Effector memory CD4-positive, alpha-beta T cell (primary cell): Measurements from ENCODE around the gene CRYGN.

Experiments
- DNase-seq, 3 donors: peaks; one replicate each; pipeline ENCODE4 v3.0.0-alpha.2; 2020
- H3K27ac ChIP-seq: 2 replicates; pipeline ENCODE4 v1.7.0; 2013; ENCODE audit warnings: mild to moderate bottlenecking, low read length, moderate library complexity; ENCODE audit not compliant: insufficient read depth, poor library complexity, severe bottlenecking
- H3K27me3 ChIP-seq: replicated peaks from 2 replicates; pipeline ENCODE4 v1.7.0; 2013; ENCODE audit warnings: mild to moderate bottlenecking, low read length; ENCODE audit not compliant: insufficient read depth, control insufficient read depth, poor library complexity, severe bottlenecking
- H3K36me3 ChIP-seq: 2 replicates; pipeline ENCODE4 v1.7.0; 2013; ENCODE audit warnings: mild to moderate bottlenecking, low read length, moderate library complexity; ENCODE audit not compliant: control insufficient read depth, insufficient read depth
- H3K4me1 ChIP-seq: 2 replicates; pipeline ENCODE4 v1.7.0; 2013; ENCODE audit warnings: low read length, mild to moderate bottlenecking; ENCODE audit not compliant: control insufficient read depth, insufficient read depth, poor library complexity, severe bottlenecking
- H3K4me3 ChIP-seq: 2 replicates; pipeline ENCODE4 v1.7.0; 2013; ENCODE audit warnings: low read length, low read depth, mild to moderate bottlenecking; ENCODE audit not compliant: insufficient read depth, poor library complexity, severe bottlenecking
- H3K9me3 ChIP-seq: 2 replicates; pipeline ENCODE4 v1.7.0; 2013; ENCODE audit warnings: mild to moderate bottlenecking, low read length, moderate library complexity; ENCODE audit not compliant: control insufficient read depth

The CRYGN gene

DNA sequence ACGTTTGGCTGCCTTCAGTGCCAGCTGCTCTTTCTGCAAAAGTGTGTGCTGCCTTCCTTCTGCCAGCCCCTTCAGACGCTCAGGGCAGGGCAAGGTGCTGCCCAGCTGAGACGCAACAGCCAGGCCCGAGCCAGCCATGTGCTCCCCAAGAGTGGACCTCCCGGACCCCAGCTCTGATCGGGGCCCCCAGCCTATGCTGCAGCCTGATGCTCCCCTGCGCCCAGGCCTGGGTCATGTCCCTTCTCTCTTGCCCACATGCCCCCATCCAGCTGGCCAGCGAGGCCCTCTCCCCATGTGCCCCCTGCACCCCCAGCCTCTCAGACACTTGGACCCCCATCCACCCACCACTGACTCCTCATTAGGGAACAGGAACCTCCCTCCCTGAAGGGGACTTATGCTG is 47.9 kb downstream of the CRYGN start:
- no peaks in the 10 kb centered on the region for H3K9me3 ChIP-seq
- no peaks in the 10 kb centered on the region for H3K36me3 ChIP-seq
- peaks cover 2% of the 10 kb centered on the region for H3K4me1 ChIP-seq
- no peak overlapping the region for H3K4me3 ChIP-seq
- no peak overlapping the region for H3K27ac ChIP-seq
- no peak for DNase-seq
- no peaks in the 10 kb centered on the region for H3K27me3 ChIP-seq

DNA sequence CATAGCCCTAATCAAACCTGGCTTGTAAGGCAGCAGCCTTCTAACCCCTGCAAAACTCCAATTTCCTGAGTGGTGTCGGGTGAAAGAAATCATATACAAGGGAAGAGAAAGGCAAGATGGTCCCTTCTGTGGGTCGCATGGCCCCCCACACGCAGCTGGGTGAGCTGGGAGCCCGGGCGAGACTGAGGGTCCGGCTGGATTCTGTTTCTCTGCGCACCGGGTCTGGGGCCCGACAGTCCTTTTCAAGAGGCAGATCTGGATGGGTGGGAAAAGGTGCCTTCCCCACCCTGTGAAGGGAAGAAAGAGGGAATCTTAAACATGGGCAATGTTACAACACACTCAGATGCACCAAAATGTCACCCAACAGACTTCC is 48.6 kb downstream of the CRYGN start:
- H3K9me3 ChIP-seq: no peaks in the 10 kb centered on the region
- no peak overlapping the region for H3K27ac ChIP-seq
- no peaks in the 10 kb centered on the region for H3K36me3 ChIP-seq
- H3K27me3 ChIP-seq: no peaks in the 10 kb centered on the region
- H3K4me1 ChIP-seq: no peaks in the 10 kb centered on the region
- no peak for DNase-seq
- H3K4me3 ChIP-seq: no peak overlapping the region

DNA sequence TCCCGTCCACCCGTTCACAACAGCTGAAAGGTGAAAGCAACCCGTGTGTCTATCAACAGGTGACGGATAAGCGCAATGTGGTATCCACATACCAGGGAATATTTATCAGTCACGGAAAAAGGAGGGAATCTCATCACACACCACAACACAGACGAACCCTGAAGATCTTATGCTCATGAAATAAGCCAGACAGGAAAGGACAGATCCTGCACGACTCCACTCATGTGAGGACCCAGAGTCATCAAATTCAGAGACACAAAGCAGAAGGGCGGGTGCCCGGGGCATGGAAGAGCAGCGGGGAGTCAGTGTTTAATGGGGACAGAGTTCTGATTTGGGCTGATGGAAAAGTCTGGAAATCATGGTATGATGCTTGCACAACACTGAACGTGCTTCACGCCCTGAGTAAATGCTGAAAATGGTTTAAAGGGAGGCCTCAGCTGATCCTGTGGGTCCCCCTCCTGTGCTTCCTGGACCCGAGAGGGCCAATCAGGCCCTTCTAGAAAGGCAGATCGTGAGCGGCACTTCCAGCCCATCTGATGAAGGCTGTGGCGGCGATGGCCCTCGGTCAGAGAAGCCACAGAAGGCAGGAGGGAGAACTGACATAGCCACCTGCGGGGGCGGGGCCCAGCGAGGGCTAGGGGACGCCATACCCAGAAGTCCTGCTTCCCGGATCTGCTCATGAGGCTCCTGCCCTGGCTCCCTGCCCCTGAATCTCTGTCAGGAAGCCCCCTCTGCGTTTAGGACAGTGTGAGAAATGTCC is 49.2 kb downstream of the CRYGN start:
- no peak overlapping the region for H3K27ac ChIP-seq
- no peak overlapping the region for H3K4me3 ChIP-seq
- H3K9me3 ChIP-seq: no peaks in the 10 kb centered on the region
- H3K4me1 ChIP-seq: no peaks in the 10 kb centered on the region
- DNase-seq: no peak
- no peaks in the 10 kb centered on the region for H3K27me3 ChIP-seq
- no peaks in the 10 kb centered on the region for H3K36me3 ChIP-seq

DNA sequence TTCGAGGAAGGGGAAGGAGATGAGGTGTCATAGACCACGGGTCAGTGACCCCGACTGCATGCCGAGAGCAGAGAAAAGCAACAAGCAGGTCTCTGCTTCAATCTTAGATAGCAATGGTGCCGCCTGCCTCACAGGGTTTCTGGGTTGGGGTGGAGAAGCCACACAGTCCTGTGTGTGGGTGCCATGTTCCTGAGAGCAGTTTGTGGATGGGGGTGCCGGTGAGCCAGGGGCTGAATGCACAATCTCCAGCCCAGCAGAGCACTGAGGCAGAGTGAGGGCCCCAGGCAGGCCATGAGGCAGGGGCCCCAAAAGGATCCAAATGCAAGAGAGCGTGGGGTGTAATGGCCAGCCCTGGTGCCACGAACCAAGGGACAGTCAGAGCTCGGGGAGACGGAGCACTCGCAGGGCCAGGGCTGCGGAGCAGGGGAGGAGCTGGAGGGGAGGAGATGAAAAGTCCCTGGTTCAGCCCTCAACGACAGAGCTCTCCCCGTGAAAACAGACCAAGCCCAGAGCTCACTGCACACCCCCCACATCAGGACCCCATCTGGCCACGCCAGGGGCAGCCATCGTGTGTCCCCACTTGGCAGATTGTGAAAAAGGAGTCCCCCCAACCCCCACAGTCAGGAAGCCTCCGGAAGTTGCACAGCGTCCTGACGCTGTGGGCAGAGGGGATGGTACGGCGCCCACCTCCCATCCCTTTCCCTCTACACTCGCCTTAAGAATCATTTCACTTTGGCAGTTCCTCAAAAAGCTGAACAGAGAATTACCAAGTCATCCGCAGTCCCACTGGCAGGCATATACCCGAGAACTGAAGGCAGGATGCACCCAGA is 50.0 kb downstream of the CRYGN start:
- Histone ChIP-seq H3K4me3 (no peak overlapping the region), H3K27me3 (no peaks in the 10 kb centered on the region), H3K9me3 (no peaks in the 10 kb centered on the region), H3K27ac (no peak overlapping the region), H3K4me1 (no peaks in the 10 kb centered on the region), H3K36me3 (no peaks in the 10 kb centered on the region)
- no peak for DNase-seq

DNA sequence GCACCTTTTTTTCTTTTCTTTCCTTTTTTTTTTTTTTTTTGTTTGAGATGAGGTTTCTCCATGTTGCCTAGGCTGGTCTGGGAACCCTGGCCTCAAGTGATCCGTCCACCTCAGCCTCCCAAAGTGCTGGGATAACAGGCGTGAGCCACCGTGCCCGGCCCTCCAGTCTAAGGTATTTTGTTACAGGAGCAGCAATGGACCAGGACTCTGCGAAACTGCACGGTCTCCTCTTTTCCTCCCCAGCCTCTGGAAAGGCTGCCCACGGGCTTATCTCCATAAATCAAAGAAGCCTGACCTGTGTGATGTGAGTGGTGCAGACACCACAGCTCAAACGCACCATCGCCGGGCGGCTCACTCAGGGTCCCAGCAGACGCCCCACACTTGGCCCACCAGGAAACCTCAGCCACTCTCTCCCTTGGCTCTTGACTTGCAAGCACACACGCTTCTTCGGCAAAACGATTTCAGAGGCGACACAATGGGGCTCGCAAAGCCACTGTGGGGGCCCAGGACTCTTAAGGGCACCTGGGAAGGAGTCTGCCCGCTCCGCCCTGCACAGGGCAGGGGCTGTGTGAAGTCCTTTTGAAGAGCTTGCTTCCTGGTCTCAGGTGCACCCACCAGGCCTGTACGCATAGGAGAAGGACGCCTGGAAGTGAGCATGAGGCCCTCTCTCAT is 50.7 kb downstream of the CRYGN start:
- DNase-seq: no peak
- H3K36me3 ChIP-seq: no peaks in the 10 kb centered on the region
- H3K4me3 ChIP-seq: no peak overlapping the region
- no peak overlapping the region for H3K27ac ChIP-seq
- no peaks in the 10 kb centered on the region for H3K4me1 ChIP-seq
- no peaks in the 10 kb centered on the region for H3K9me3 ChIP-seq
- no peaks in the 10 kb centered on the region for H3K27me3 ChIP-seq

DNA sequence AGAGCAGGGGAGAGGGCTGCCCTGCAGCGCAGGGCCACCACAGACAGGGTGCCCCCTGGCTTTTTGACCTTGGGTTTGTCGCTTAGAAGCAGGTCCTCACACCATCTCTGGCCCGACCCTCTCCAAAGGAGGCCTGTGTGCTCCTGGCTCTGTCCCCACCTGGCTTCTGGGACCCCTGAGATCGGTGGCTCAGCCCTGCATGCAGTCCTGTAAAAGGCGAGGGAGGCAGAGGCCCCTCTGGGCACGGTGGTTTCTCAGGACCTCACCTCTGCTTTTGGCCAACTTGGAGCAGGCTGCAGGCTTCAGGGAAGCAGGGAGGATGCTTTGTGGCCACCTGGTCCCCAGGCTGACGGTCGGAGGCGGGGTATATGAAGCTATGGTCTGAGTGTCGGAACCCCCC is 51.5 kb downstream of the CRYGN start:
- no peaks in the 10 kb centered on the region for H3K9me3 ChIP-seq
- no peaks in the 10 kb centered on the region for H3K36me3 ChIP-seq
- H3K4me3 ChIP-seq: no peak overlapping the region
- no peaks in the 10 kb centered on the region for H3K4me1 ChIP-seq
- no peaks in the 10 kb centered on the region for H3K27me3 ChIP-seq
- no peak overlapping the region for H3K27ac ChIP-seq
- DNase-seq: no peak

DNA sequence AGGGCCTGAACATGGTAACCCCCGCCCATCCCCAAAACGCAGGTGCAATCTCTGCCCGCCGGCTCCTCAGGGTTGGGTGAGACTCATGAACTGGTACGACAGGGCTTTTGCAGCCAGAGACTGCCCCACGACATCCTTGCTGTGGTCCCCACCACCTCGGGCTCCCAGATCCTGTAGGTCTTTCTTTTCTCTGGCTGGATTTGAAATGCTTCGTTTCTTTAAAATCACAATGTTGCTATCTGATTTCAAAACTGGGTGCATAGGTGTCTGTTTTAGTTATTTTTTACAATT is 52.0 kb downstream of the CRYGN start:
- Histone ChIP-seq H3K36me3 (no peaks in the 10 kb centered on the region), H3K27me3 (no peaks in the 10 kb centered on the region), H3K27ac (no peak overlapping the region), H3K4me1 (no peaks in the 10 kb centered on the region), H3K9me3 (no peaks in the 10 kb centered on the region), H3K4me3 (no peak overlapping the region)
- DNase-seq: no peak

DNA sequence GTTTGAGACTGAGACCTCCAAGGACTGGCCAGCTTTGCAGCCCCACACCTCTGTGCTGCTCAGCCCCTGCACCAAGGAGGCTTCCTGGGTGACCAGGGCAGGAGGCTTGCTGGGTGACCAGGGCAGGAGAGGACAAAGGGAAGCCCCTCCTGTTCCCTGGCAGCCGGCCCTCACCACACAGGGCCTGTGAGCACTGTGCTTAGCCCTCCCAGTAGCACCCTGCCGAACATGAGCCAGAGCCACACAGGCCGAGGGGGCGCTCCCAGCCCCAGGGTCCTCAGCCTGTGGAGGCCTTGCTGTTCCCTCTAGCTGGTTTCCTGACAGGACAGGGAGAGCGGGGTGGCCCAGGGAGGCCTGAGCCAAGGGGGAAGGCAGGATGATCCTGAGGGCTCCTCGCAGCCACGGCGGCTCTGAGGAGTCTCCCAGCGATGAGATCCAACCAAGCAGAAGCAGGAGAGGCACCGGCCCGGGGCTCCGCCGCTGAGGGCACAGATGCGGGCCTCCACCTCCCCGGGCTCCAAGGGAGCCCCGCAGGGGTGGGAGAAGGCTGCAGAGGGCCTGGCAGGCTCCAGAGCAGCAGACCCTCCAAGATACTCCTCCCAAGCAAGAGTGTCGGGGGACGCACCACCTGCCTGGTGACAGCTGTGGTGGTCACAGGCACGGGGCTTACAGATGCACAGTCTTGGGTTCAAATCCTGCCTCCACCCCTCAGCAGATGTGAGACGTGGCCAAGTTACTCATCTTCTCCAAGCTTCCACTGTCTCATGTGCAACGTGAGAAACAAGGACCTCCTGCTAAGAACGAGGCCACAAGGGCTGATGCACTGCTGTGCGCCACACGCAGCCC is 52.6 kb downstream of the CRYGN start:
- Histone ChIP-seq H3K4me1 (peaks cover 3% of the 10 kb centered on the region), H3K27ac (no peak overlapping the region), H3K4me3 (no peak overlapping the region), H3K9me3 (no peaks in the 10 kb centered on the region), H3K27me3 (no peaks in the 10 kb centered on the region), H3K36me3 (no peaks in the 10 kb centered on the region)
- no peak for DNase-seq

DNA sequence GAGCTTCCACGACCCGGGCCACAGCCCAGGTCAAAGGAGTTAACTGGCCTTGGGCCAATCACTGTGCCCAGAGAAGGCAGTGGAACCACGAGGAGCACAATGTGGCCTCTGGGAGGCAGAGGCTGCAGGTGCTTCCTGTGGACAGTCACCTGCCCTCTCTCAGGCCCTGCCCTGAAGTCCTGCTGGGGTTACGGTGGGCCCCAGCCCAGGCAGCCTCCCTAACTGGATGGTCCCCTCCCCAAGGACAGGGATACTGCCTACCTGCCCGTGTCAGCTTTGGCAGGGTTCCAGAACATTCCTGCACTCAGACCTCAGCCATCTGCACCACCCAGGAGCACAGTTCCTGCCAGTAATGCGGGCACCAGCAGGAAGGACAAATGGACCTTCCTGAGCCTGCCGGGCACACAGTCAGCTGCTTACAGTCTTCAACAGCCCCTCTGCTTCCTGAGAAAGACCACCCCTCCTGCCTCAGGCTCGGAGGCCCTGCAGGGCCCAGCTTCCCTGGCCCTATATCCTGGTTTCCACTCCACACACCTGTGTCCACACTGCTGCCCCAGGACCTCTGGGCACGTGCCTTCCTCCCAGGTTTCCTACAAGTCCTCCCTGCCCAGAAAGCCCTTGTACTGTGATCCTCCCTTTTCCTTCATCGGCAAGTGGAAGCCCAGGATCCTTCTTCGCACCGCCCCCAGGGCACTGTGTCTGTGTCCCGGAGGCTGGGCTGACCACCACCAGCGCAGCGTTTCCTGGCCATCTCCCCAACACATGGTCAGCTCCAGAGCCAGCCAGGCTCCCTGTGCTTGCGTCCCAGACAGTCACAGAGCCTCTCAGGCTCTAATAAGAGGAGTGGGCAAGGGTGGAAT is 53.4 kb downstream of the CRYGN start:
- Histone ChIP-seq H3K36me3 (no peaks in the 10 kb centered on the region), H3K27ac (no peak overlapping the region), H3K4me3 (no peak overlapping the region), H3K9me3 (no peaks in the 10 kb centered on the region), H3K27me3 (no peaks in the 10 kb centered on the region), H3K4me1 (peaks cover 11% of the 10 kb centered on the region)
- DNase-seq: no peak
